Cortex of kidney (tissue), 1 donor: ENCODE results near the gene DOLK.

Experiments
- DNase-seq: peaks from one replicate; lab custom pipeline; 2025; lab: John Stamatoyannopoulos, UW

The DOLK gene

DNA sequence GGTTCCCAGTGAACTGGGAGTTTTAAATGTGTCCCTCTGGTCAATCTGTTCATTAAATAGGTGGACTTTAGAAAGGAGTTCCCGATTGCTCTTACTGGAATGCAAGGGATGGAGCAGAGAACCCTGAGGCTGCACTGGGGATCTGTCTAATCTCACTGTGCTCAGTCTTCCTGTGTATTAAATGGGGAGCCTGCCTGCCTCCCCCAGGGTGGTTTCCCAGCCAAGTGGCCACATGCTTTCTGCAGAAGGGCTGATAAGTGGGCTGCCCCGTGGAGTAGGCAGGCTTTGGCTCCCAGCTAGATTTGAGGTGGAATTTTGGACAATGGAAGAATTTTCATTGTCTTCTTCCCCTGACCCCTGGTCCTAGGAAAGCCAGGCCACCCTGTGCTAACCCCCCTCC lies 40.7 kb downstream of the DOLK start:
- DNase-seq, result no peak

DNA sequence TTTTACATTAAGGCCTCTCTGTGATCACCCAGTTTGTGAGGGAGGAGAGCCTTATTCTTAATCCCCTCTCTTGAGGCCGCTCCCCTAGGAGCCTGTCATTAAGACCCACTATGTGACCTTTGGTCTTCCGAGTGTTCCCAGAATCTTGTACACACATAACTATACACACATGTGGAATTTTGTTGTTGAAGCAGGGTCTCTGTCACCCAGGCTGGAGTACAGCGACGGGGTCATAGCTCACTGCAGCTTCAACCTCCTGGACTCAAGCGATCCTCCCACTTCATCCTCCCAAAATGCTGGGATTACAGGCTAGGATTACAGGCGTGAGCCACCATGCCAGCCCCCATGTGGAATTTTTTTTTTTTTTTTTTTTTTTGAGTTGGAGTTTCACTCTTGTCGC lies 41.4 kb downstream of the DOLK start:
- no peak for DNase-seq

DNA sequence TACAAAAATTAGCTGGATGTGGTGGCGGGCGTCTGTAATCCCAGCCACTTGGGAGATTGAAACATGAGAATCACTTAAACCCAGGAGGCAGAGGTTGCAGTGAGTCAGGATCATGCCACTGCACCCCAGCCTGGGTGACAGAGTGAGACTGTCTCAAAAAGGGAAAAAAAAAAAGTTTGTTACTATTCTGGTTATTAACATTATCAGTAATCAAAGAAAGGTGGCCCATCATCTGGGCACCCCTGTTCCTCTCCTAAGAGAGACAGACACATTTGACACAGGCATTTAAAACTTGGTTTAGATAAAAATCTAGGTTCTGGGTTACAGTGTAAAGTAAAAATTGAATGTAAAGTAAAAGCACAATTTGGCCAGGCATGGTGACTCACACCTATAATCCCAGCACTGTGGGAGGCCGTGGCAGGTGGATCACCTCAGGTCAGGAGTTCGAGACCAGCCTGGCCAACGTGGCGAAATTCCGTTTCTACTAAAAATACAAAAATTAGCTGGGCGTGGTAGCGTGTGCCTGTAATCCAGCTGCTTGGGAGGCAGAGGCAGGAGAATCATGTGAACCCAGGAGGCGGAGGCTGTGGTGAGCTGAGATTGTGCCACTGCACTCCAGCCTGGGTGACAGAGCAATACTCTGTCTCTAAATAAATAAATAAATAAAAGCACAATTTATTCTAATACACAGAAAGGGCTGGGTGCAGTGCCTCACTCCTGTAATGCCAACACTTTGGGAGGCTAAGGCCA lies 43.4 kb downstream of the DOLK start:
- no peak for DNase-seq

DNA sequence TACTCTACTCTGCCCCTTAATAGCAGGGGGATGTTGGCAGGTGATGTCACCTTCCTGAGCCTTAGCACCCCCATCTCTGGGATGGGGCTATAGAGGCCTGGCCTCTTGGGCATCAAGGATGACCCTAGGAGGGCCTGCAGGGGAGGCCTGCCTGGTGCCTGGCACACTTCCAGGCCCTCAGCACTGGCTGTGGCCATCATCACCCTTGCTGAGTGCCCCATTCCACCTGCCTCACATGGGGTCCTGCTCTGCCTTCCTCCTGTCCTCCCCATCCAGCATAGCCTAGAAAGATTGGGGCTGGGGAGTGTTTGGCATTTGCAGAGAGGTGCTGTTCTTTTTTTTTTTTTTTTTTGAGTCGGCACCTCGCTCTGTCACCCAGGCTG lies 44.3 kb downstream of the DOLK start:
- no peak for DNase-seq

DNA sequence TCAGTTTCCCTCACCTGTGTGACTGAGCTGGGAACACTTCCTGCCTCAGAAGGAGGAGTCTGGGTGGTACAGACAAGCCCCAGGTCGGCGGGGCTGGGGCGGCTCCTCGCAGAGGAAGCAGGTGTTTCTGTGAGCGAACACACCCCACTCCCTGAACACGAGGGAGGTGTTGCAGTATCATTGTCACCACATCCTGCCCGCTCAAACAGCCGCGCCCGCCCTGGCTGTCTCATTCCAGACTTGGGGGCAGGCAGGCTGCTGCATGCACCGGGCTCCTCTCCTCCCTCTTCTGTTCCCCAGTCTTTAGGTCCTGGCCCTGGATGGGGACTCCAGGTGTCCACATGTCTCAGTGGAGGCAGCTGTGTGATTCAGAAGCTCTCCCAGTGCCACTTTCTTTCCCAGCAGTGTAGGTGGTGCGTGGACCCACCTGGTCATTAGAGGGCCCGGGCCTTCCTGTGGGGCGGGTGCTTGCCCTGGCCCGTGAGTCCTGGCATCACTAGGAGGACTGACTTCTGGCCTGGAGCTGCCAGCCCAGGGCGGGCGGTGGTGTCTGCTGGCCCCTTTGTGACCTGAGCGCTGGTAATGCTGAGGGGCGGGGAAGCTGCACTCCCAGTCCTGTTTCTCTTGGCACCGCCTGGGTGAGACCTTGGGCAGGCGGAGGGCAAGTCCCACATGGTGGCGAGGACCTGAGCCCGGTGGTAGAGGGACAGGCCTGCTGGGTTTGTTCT lies 44.9 kb downstream of the DOLK start:
- DNase-seq, result no peak

DNA sequence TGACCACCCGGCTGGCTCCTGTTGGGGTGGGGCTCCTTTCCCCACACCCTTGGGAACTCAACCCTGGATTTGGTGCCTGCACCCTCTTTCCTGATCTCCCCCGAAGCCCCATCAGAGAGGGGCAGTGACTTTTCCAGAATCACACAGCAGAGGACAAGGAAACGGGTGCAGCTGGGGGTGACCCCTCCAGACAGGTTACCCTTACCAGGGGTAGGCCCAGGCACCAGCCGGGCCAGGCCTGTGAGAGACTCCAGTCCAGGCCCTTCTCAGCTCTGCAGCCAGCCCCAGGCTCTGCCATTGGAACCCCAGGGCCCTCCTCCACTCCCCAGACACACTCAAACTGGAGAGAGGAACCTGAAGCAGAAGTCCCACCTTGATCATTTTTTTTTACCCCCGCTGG lies 45.6 kb downstream of the DOLK start:
- no peak for DNase-seq

DNA sequence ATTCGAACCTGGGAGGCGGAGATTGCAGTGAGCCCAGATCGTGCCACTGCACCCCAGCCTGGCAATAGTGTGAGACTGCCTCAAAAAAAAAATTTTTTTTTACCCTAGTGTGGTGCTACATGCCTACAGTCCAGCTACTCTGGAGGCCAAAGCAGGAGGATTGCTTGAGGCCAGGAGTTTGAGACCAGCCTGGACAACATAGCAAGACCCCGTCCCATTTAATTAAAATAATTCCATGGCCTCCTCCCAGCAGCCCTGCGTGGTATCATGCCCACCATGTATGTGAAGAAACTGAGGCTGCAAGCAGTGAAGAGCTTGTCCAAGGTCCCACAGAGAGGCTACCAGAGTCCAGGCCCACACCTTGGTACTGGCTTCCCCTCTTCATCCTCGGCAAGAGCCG lies 46.0 kb downstream of the DOLK start:
- DNase-seq, result no peak

DNA sequence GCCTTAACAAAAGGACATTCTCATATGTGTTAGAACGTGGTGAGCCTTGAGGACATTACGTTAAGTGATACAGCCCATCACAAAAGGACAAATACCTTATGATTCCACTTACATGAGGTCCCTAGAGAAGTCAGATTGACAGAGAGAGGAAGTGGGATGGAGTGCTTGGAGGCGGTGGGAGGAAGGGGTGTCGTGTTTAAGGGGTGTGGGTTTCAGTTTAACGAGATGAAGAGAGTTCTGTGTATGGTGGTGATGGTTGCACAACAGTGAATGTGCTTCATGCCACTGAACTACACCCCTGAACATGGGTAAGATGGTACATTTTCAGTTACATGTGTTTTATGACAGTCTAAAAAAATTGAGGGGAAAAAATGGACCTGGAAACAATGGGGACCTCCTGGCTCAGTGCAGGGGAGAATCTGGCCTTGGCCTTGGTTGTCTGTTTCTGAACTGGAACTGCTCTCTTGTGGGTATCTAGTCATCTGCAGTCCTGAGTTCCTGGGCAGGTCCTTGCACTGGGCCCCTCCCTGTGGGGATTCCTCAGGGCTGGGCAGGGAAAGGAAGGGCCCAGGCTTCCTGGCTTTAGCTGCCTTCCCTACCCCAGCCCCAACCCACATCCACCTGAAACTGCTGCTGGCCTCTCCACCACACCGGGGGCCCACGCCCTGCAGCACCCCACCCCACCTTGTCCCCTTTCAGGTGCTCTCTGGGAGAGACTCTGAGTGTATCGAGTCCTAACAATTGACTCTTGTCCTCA lies 47.7 kb downstream of the DOLK start:
- DNase-seq, result no peak

DNA sequence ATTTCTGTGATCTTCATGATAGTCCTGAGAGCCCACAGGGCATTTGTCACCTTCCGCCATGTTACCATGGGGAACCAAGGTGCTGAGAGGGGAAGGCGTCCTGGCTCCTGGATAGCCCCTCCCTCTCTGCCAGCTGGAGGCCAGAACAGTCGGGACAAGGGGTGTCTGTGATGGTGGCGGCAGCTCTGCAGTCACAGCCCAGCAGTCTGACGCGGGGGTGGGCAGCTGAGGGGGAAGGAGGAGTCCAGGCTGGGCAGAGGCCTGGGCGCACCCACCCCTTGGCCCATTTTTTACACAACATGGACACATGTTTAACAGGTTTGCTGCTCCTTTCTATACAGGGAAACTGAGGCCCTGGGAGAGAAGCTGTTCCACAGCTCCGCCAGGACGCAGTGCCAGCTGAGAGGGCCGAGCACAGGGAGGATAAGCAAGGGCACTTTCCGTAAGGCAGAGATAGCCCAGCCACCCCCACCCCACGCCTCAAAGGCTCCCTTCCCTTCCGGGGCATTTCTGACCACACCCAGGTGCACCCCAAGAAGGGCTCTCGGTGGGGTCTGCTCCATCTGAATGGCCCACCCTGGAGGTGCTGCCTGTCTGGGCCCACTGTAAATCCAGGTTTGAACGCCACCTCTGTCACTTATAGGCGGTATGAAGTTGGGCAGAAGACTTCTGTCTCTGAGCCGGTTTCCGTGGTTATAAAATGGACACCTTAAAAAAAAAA lies 48.4 kb downstream of the DOLK start:
- no peak for DNase-seq

DNA sequence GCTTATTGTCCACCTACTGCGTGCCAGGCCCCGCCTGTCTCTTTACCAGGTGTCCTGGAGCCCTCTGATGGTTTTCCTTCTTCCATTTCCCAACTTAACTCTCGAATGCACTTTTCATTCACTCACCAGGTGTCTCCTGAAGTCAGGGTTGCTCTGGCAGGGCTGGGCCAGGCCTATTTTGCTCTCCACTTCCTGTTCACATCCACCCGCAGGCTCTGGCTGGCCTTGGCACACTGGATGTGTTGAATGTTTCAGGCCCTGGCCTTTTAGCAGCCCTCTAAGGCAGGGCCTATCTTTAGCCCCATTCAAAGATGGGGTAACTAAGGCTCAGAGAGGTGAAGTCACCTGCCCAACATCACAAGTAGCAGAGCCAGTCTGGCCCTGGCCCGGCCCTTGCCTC lies 49.0 kb downstream of the DOLK start:
- no peak for DNase-seq

DNA sequence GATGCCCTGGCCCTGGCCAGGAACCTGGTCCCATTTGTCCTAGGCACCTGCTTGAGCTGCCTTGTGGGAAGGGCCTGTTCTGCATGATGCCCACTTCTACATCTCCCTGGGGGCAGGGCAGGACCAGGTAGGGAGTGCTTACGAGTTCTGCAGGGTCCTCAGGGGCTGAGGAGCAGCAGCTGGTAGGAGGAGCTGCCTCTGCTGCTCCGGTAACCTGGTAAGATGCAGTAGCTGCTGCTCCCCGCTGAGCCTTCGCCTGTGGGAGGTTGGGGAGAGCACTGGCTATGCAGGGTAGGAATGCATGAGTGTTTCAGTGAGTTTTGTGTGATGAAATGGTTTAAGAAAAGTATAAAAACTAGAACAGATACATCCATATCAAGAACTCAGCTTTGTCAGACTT lies 51.8 kb downstream of the DOLK start:
- no peak for DNase-seq
